Upper lobe of right lung (tissue), 1 donor: ENCODE measurements around the gene CLASP1. TPM values are rescaled to one million over a fixed set of nuclear protein-coding genes. Genes with fewer than 3 reads are reported as not detected.

Experiments
- ATAC-seq: fragments of 200-7000 bp; cut with Tn5 transposase; one replicate; pipeline ENCODE4 v1.9.1; 2020; ENCODE audit warnings: mild to moderate bottlenecking, moderate library complexity
- DNase-seq: peaks from one replicate; pipeline ENCODE4 v3.0.0-alpha.2; 2020
- H3K27ac ChIP-seq: fragments of 200-600 bp; one replicate; pipeline ENCODE4 v1.8.0; 2022
- H3K27me3 ChIP-seq: fragments of 200-600 bp; one replicate; pipeline ENCODE4 v1.8.0; 2022; ENCODE audit warnings: mild to moderate bottlenecking
- H3K36me3 ChIP-seq: fragments of 200-600 bp; one replicate; pipeline ENCODE4 v1.8.0; 2022
- H3K4me1 ChIP-seq: fragments of 200-600 bp; one replicate; pipeline ENCODE4 v1.8.0; 2022
- H3K4me3 ChIP-seq: fragments of 200-600 bp; one replicate; pipeline ENCODE4 v1.8.0; 2022; ENCODE audit warnings: mild to moderate bottlenecking
- H3K9me3 ChIP-seq: fragments of 200-600 bp; one replicate; pipeline ENCODE4 v1.8.0; 2022
- intact Hi-C: fragments of 100-400 bp; cut with DNase I; formaldehyde crosslinking; loops from one replicate; pipeline ENCODE4 v1.11.0; 2022
- total RNA-seq: library from RNA; stranded (reverse); fragmentation: NEBNext Ultra II Directional; extraction: Animal tissue kit (Norgen Biotek cat#: 25700); gene quantifications from one replicate; pipeline ENCODE4 v1.2.1, GENCODE V29; 2021
- TF ChIP-seq, protein P1 (sequence below): fragments of 200-600 bp; IDR thresholded peaks from one replicate; pipeline ENCODE4 v1.8.0; 2022; ENCODE audit warnings: antibody characterized with exemption
- donor health status: DM: no; HTN: yes; CAD: no; lungs with severe emphysema.

Gene CLASP1
- total RNA-seq, 1 donor from 2014 or later: 44.5 TPM

DNA sequence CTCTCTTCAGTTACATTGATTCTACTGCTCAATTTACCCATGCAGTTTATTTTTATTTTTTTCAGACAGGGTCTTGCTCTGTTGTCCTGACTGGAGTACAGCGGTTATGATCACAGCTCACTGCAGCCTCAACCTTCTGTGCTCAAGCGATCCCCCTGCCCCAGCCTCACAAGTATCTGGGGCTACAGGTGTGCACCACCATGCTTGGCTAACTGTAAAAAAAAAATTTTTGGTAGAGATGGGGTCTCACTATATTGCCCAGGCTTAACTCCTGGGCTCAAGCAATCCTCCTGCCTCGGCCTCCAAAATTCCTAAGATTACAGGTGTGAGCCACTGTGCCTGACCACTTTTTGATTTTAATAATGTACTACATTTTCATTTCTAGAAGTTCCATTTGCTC lies 212.3 kb downstream of the CLASP1 start:
- Histone ChIP-seq H3K9me3 (no peaks in the 10 kb centered on the region), H3K4me1 (no peaks in the 10 kb centered on the region), H3K27ac (no peak overlapping the region), H3K27me3 (no peaks in the 10 kb centered on the region), H3K36me3 (peaks cover 17% of the 10 kb centered on the region), H3K4me3 (no peak overlapping the region)
- TF ChIP-seq, protein P1, sequence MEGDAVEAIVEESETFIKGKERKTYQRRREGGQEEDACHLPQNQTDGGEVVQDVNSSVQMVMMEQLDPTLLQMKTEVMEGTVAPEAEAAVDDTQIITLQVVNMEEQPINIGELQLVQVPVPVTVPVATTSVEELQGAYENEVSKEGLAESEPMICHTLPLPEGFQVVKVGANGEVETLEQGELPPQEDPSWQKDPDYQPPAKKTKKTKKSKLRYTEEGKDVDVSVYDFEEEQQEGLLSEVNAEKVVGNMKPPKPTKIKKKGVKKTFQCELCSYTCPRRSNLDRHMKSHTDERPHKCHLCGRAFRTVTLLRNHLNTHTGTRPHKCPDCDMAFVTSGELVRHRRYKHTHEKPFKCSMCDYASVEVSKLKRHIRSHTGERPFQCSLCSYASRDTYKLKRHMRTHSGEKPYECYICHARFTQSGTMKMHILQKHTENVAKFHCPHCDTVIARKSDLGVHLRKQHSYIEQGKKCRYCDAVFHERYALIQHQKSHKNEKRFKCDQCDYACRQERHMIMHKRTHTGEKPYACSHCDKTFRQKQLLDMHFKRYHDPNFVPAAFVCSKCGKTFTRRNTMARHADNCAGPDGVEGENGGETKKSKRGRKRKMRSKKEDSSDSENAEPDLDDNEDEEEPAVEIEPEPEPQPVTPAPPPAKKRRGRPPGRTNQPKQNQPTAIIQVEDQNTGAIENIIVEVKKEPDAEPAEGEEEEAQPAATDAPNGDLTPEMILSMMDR: no peak
- DNase-seq (no peak), ATAC-seq (no peak)
- intact Hi-C loops: no loop called here

DNA sequence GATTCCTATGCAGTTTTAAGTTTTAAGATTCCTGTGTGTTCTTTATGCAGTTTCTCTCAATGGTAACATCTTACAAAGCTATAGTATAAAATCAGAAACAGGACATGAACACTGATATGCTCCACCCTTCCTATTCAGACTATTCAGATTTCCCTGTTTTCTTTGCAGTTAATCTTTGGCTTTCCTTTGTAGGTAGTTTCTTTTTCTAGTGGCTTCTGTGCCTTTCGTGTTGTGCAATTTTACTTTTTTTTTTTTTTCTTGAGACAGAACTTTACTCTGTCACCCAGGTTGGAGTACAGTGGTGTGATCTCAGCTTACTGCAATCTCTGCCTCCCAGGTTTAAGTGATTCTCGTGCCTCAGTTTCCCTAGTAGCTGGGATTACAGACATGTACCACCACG lies 213.5 kb downstream of the CLASP1 start:
- peaks cover 6% of the 10 kb centered on the region for H3K36me3 ChIP-seq
- no peak overlapping the region for H3K4me3 ChIP-seq
- TF ChIP-seq, protein P1: no peak
- H3K27ac ChIP-seq: no peak overlapping the region
- no peaks in the 10 kb centered on the region for H3K9me3 ChIP-seq
- no peaks in the 10 kb centered on the region for H3K4me1 ChIP-seq
- intact Hi-C loops: no loop called here
- no peak for ATAC-seq
- H3K27me3 ChIP-seq: no peaks in the 10 kb centered on the region
- no peak for DNase-seq

DNA sequence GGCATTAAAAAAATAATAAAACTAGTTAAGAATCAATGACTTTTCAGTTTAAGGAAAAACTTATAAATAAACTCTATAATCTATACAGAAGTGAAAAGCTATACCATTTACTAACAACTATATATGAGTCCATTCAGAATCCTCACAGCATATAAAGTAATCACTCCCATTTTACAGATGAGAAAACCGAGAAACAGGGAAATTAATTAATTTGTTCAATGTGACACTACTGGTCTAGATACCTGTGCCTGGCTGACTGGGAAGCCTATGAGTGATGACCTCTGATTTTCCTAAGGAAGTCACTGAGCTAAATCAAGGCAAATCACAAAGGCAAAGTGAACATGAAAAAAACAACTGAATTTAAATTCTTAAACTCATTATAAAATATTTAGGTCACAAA lies 218.0 kb downstream of the CLASP1 start:
- intact Hi-C loops: no loop called here
- Histone ChIP-seq H3K27me3 (no peaks in the 10 kb centered on the region), H3K27ac (no peak overlapping the region), H3K4me3 (no peak overlapping the region), H3K9me3 (no peaks in the 10 kb centered on the region), H3K36me3 (peaks cover 40% of the 10 kb centered on the region), H3K4me1 (no peaks in the 10 kb centered on the region)
- no peak for ATAC-seq
- DNase-seq: no peak
- TF ChIP-seq, protein P1: no peak

DNA sequence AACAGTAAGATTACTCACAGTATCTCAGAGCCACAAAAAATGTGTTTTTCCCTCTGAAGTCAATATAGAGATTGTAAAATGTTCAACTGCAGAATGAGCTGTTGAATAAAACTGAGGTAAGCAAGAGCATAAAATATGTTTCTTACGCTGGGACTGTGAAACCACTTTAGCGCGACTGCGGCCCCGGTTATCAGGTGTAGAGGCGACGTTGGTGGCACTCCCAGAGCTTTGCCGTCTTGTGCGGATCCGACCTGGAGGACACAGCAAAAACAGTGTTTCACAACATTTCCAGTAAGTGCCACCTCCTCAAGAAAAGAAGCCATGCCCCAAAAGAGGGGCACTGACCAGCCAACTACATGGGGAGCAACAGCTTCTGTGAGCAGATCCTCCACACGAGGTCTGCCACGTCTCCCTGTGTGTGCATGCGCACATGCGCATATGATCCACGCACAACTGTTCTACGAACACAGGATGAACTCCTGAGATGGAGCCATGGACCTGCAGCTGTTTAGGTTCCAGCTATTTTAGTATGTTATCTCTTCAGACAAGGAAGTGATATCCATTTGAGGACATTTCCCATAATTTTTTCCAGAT lies 219.2 kb downstream of the CLASP1 start:
- ATAC-seq (no peak), DNase-seq (no peak)
- Histone ChIP-seq H3K27me3 (no peaks in the 10 kb centered on the region), H3K9me3 (no peaks in the 10 kb centered on the region), H3K4me3 (no peak overlapping the region), H3K4me1 (no peaks in the 10 kb centered on the region), H3K36me3 (peaks cover 51% of the 10 kb centered on the region), H3K27ac (no peak overlapping the region)
- intact Hi-C loops: no loop called here
- TF ChIP-seq, protein P1: no peak

DNA sequence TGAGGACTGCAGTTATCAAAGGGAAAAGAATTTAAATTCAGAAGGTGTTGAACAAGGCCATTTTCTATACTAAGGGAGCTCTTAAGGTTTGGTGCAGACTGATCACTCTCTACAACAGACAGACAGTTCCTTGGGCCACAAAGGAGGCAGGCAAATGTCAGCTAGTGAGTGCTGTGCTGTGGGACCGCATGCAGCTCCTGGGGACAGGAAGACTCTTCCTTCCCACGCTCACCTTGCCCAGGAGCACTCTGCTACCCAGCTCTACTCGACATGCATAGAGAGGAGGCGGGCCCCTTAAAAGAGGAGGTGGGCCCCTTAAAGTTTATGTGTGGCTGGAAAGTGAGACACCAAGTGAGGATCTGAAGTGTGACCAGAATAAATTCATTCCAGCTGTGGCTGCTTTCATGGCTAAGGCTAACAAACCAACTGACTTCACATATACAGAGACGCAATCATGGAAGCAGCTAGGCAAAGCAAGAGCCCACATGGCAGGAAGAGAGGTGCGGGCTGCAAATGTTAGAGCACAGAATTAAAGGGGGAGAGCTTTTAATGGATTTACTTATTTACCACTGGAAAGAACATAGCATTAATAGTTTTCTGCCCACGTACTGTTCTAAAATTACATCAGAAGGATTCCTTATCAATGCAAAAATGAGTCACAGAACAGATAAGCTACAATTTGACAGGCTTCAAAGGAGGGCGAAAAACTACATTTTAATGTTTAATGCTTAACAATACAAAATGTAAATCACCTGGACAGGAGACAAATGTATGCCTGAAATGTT lies 220.0 kb downstream of the CLASP1 start:
- peaks cover 58% of the 10 kb centered on the region for H3K36me3 ChIP-seq
- ATAC-seq (no peak), DNase-seq (no peak)
- intact Hi-C loops: no loop called here
- H3K27ac ChIP-seq: no peak overlapping the region
- no peaks in the 10 kb centered on the region for H3K4me1 ChIP-seq
- TF ChIP-seq, protein P1: no peak
- H3K27me3 ChIP-seq: no peaks in the 10 kb centered on the region
- H3K9me3 ChIP-seq: no peaks in the 10 kb centered on the region
- H3K4me3 ChIP-seq: no peak overlapping the region
